Gastroesophageal sphincter (tissue), 3 donors: ENCODE measurements around the gene CCDC122.

Experiments used
- CTCF ChIP-seq, 4 experiments: fragments of 200-600 bp in 2 of 4; fragments of 450-650 bp in 2 of 4; sonication (generic) in 1 of 4; IDR thresholded peaks; one replicate each; pipeline ENCODE4 v1.5.1; 2017 to 2019; ENCODE audit warnings: antibody characterized with exemption in 4 of 4, mild to moderate bottlenecking in 2 of 4, moderate library complexity in 2 of 4
- EP300 ChIP-seq: sonication (generic); formaldehyde crosslinking; IDR thresholded peaks from one replicate; pipeline ENCODE4 v1.6.1; 2017; ENCODE audit warnings: antibody characterized with exemption, mild to moderate bottlenecking
- POLR2A ChIP-seq, 2 donors: fragments of 450-650 bp; IDR thresholded peaks; one replicate each; pipeline ENCODE4 v1.6.1; 2017; ENCODE audit warnings: antibody characterized with exemption in 2 of 2, mild to moderate bottlenecking in 2 of 2, moderate library complexity in 1 of 2
- POLR2AphosphoS5 ChIP-seq: sonication (generic); formaldehyde crosslinking; IDR thresholded peaks from one replicate; pipeline ENCODE4 v1.6.1; 2017; ENCODE audit warnings: antibody characterized with exemption

- no peak for TF ChIP-seq CTCF (IDR thresholded peaks at IDR 0.05)
- TF ChIP-seq EP300, result no peak
- no peak for TF ChIP-seq POLR2A (IDR thresholded peaks at IDR 0.05)
- TF ChIP-seq POLR2AphosphoS5, result no peak
Measured at GRCh38 chr13:43872181-43872580, 7.4 kb downstream of the CCDC122 start.
